Endothelial cell of umbilical vein (primary cell): ENCODE data around the gene CHRNA7. TPM values are rescaled to one million over a fixed set of nuclear protein-coding genes. Genes with fewer than 3 reads are reported as not detected.

ENCODE experiments used
- BruUV-seq: library from RNA; stranded (reverse); fragments of 400-500 nt; replicated peaks from 2 replicates; lab custom pipeline; 2021; lab: Mats Ljungman, UMichigan
- CTCF ChIA-PET: fragments of 300-600, 350-600 bp; sonication (Branson Sonifier 250); formaldehyde crosslinking; loops from one replicate; lab custom pipeline; 2021; ENCODE audit warnings: antibody characterized with exemption, inconsistent platforms; lab: Charles Lee
- POLR2A ChIA-PET: fragments of 300-600, 350-600 bp; sonication (Branson Sonifier 250); formaldehyde crosslinking; loops from one replicate; lab custom pipeline; 2021; ENCODE audit warnings: antibody characterized with exemption, inconsistent platforms; lab: Charles Lee
- DNase-seq: peaks from one replicate; pipeline ENCODE4 v3.0.0-alpha.2; 2011; ENCODE audit warnings: low read depth, low spot score
- FAIRE-seq: peaks from 2 replicates; lab custom pipeline; 2011; peaks lifted over from hg19 to GRCh38; lab: Jason Lieb, UNC
- H2AFZ ChIP-seq: 2 replicates; pipeline ENCODE4 v1.6.0; 2012; ENCODE audit warnings: low read depth, low read length, control low read depth, inconsistent platforms
- H3K27ac ChIP-seq: 2 replicates; pipeline ENCODE4 v1.5.1; 2011; ENCODE audit warnings: low read depth, mild to moderate bottlenecking, control low read depth, low read length, moderate library complexity; ENCODE audit not compliant: insufficient read depth
- H3K27me3 ChIP-seq, 2 experiments: 2 replicates each; pipeline versions ENCODE4 v1.6.0 to v1.6.1; 2011; ENCODE audit warnings: low read length in 2 of 2, mixed read lengths in 1 of 2; ENCODE audit not compliant: control insufficient read depth in 2 of 2, insufficient read depth in 2 of 2
- H3K36me3 ChIP-seq, 2 experiments: 2 replicates in 1 of 2; 3 replicates in 1 of 2; pipeline ENCODE4 v1.5.1; 2011; ENCODE audit warnings: low read length in 2 of 2, mild to moderate bottlenecking in 1 of 2, moderate library complexity in 1 of 2; ENCODE audit not compliant: control insufficient read depth in 2 of 2, insufficient read depth in 2 of 2; ENCODE audit errors: extremely low read depth in 1 of 2
- H3K4me1 ChIP-seq: 3 replicates; pipeline ENCODE4 v1.5.1; 2011; ENCODE audit warnings: mild to moderate bottlenecking, low read length; ENCODE audit not compliant: control insufficient read depth, insufficient read depth; ENCODE audit errors: extremely low read depth
- H3K4me2 ChIP-seq: 2 replicates; pipeline ENCODE4 v1.6.1; 2011; ENCODE audit warnings: low read length, control low read depth, mixed read lengths; ENCODE audit not compliant: insufficient read depth
- H3K4me3 ChIP-seq, 3 experiments: fragments of 200-600 bp in 1 of 3; sonication (generic), shearing (Covaris generic) in 1 of 3; replicated peaks in 1 of 3; 2 replicates each; pipeline ENCODE4 v1.5.1; 2011 to 2016; ENCODE audit warnings: control low read depth in 3 of 3, low read length in 3 of 3, mild to moderate bottlenecking in 2 of 3, inconsistent platforms in 1 of 3, low read depth in 1 of 3, moderate library complexity in 1 of 3; ENCODE audit not compliant: insufficient read depth in 1 of 3
- H3K79me2 ChIP-seq: 2 replicates; pipeline ENCODE4 v1.6.0; 2012; ENCODE audit warnings: low read length, inconsistent platforms; ENCODE audit not compliant: control insufficient read depth, insufficient read depth
- H3K9ac ChIP-seq: replicated peaks from 2 replicates; pipeline ENCODE3; 2011; ENCODE audit warnings: low read length, control low read depth; ENCODE audit not compliant: insufficient read depth; ENCODE audit errors: extremely low read depth
- H3K9me1 ChIP-seq: replicated peaks from 3 replicates; pipeline ENCODE4 v1.6.0; 2011; ENCODE audit warnings: mild to moderate bottlenecking, low read length; ENCODE audit not compliant: control insufficient read depth, insufficient read depth; ENCODE audit errors: extremely low read depth
- H3K9me3 ChIP-seq: replicated peaks from 2 replicates; pipeline ENCODE4 v1.5.1; 2012; ENCODE audit warnings: low read length, inconsistent platforms; ENCODE audit not compliant: control insufficient read depth, insufficient read depth
- H4K20me1 ChIP-seq: replicated peaks from 2 replicates; pipeline ENCODE3; 2011; ENCODE audit warnings: mild to moderate bottlenecking, low read length; ENCODE audit not compliant: control insufficient read depth, insufficient read depth; ENCODE audit errors: extremely low read depth
- EZH2 ChIP-seq: IDR thresholded peaks from 2 replicates; pipeline ENCODE4 v1.6.1; 2012; ENCODE audit warnings: borderline replicate concordance, low read depth, mild to moderate bottlenecking, moderate library complexity, low read length, inconsistent platforms; ENCODE audit not compliant: severe bottlenecking
- FOS ChIP-seq: IDR thresholded peaks from 2 replicates; pipeline ENCODE4 v1.6.1; 2011; ENCODE audit warnings: mild to moderate bottlenecking, low read length, moderate library complexity, borderline replicate concordance; ENCODE audit not compliant: insufficient read depth
- GATA2 ChIP-seq: IDR thresholded peaks from 2 replicates; pipeline ENCODE4 v1.7.0; 2011; ENCODE audit warnings: low read depth, mild to moderate bottlenecking, moderate library complexity, mixed read lengths, low read length; ENCODE audit not compliant: insufficient read length, insufficient read depth
- JUN ChIP-seq: IDR thresholded peaks from 2 replicates; pipeline ENCODE4 v1.6.1; 2011; ENCODE audit warnings: borderline replicate concordance, low read depth; ENCODE audit not compliant: insufficient read length, insufficient read depth
- MYC ChIP-seq: IDR thresholded peaks from one replicate; pipeline ENCODE4 v1.6.1; 2011; ENCODE audit warnings: mild to moderate bottlenecking, low read depth, low read length
- POLR2A ChIP-seq: IDR thresholded peaks from 2 replicates; pipeline ENCODE4 v1.6.1; 2012; ENCODE audit warnings: low read depth, mild to moderate bottlenecking, control low read depth, low read length
- POLR2AphosphoS5 ChIP-seq: IDR thresholded peaks from 2 replicates; pipeline ENCODE4 v1.6.1; 2012; ENCODE audit warnings: low read depth, mild to moderate bottlenecking, control low read depth, low read length, moderate library complexity; ENCODE audit not compliant: insufficient read depth
- dilution Hi-C: fragments of 300-500 bp; cut with MboI; formaldehyde crosslinking; loops from one replicate; pipeline ENCODE4 v1.15.0; 2019; ENCODE audit warnings: low sequenced_read_pairs; ENCODE audit not compliant: extremely low pct_ligation_motif_present
- intact Hi-C: fragments of 100-400 bp; cut with micrococcal nuclease; formaldehyde crosslinking; loops from one replicate; pipeline ENCODE4 v1.10.0; 2022
- polyA plus RNA-seq, 4 experiments: library from polyadenylated mRNA; depleted of rRNA in 3 of 4; stranded (reverse) in 3 of 4; unstranded in 1 of 4; fragments of >200 nt; gene quantifications; 2 replicates each; pipeline versions ENCODE4 v1.2.1 to v1.2.3, GENCODE V29; 2011 to 2012; ENCODE audit warnings: missing spikeins in 1 of 4
- total RNA-seq: library from RNA; stranded (reverse); gene quantifications from 2 replicates; pipeline ENCODE4 v1.2.3, GENCODE V29; 2021
- TF ChIP-seq, protein P1 (sequence below): IDR thresholded peaks from 2 replicates; pipeline ENCODE4 v1.6.1; 2011; ENCODE audit not compliant: insufficient read depth, insufficient read length
- TF ChIP-seq, protein P2 (sequence below), 2 donors: IDR thresholded peaks; 1 replicate in 1 of 2; 2 replicates in 1 of 2; pipeline ENCODE4 v1.5.1; 2011; ENCODE audit warnings: low read length in 2 of 2, mild to moderate bottlenecking in 2 of 2, moderate library complexity in 2 of 2, control low read depth in 1 of 2, inconsistent platforms in 1 of 2, low read depth in 1 of 2; ENCODE audit not compliant: insufficient read depth in 1 of 2; ENCODE audit errors: extremely low read depth in 1 of 2

Gene CHRNA7
- total and polyA plus RNA-seq, 2 donors (not counting 3 experiments of a cell fraction or from before 2014, with no cell fraction given): 0.70 to 2.6 TPM

DNA sequence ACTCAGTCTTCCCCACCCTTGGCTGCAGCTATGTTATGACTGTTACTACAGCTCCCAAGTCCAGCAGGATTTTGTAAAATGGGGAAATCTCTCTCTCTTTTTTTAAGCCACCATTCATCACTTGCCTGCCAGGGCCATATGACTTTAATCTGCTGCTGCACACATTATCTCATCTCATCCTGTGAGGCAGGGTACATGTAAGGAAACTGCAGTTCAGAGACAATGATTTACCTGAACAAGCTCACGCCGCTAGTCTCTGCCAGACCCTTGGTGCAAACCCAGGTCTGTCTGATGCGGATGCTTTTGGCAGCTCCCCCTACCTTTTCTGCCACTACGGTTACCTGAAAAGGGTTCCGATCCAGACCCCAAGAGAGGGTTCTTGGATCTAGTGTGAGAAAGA, 78.3 kb downstream of the CHRNA7 start:
- Histone ChIP-seq H3K27me3 (no peaks in the 10 kb centered on the region), H3K27ac (no peak overlapping the region), H2AFZ (no peak overlapping the region), H3K4me3 (no peak overlapping the region), H3K4me2 (no peak overlapping the region), H3K9me3 (no peaks in the 10 kb centered on the region), H3K9ac (no peak overlapping the region), H3K9me1 (no peaks in the 10 kb centered on the region), H3K36me3 (no peaks in the 10 kb centered on the region), H4K20me1 (no peaks in the 10 kb centered on the region), H3K4me1 (no peaks in the 10 kb centered on the region), H3K79me2 (no peaks in the 10 kb centered on the region)
- POLR2A ChIA-PET: no interaction called here
- no peak for TF ChIP-seq MYC
- no peak for TF ChIP-seq POLR2AphosphoS5
- TF ChIP-seq GATA2: no peak
- no peak for TF ChIP-seq FOS
- no peak for TF ChIP-seq JUN
- intact Hi-C loops: no loop called here
- DNase-seq (no peak), FAIRE-seq (no peak)
- no TSS peak for BruUV-seq
- CTCF ChIA-PET: no interaction called here
- dilution Hi-C loops: no loop called here

DNA sequence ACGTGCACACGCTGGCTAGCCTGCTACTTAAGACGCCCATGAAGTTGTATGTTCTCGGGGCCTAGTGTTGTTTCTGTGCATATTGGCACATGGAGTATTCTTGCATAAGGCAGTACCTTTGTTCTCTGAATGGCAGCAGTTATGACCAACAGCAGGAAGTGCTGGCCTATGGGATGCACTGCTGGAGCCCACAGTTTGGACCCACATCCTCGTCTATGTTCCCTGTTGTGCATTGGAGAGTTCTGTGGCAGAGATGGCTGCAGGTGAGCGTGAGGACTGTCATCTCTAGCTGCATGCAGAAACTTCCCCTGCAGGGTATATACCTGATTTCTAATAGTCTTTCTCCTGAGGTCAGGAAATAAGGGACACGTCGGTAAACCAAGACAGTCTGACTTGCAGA, 81.8 kb downstream of the CHRNA7 start:
- H3K4me1 ChIP-seq: no peaks in the 10 kb centered on the region
- H3K27me3 ChIP-seq: no peaks in the 10 kb centered on the region
- FAIRE-seq (no peak), DNase-seq (no peak)
- CTCF ChIA-PET: no interaction called here
- no peak for TF ChIP-seq GATA2
- TF ChIP-seq, protein P1, sequence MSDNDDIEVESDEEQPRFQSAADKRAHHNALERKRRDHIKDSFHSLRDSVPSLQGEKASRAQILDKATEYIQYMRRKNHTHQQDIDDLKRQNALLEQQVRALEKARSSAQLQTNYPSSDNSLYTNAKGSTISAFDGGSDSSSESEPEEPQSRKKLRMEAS: no peak
- TF ChIP-seq POLR2A: no peak
- no peak for TF ChIP-seq JUN
- no peak for TF ChIP-seq POLR2AphosphoS5
- TF ChIP-seq, protein P2, sequence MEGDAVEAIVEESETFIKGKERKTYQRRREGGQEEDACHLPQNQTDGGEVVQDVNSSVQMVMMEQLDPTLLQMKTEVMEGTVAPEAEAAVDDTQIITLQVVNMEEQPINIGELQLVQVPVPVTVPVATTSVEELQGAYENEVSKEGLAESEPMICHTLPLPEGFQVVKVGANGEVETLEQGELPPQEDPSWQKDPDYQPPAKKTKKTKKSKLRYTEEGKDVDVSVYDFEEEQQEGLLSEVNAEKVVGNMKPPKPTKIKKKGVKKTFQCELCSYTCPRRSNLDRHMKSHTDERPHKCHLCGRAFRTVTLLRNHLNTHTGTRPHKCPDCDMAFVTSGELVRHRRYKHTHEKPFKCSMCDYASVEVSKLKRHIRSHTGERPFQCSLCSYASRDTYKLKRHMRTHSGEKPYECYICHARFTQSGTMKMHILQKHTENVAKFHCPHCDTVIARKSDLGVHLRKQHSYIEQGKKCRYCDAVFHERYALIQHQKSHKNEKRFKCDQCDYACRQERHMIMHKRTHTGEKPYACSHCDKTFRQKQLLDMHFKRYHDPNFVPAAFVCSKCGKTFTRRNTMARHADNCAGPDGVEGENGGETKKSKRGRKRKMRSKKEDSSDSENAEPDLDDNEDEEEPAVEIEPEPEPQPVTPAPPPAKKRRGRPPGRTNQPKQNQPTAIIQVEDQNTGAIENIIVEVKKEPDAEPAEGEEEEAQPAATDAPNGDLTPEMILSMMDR (IDR thresholded peaks at IDR 0.05; ENCODE audit: extremely low read depth in 1 of 2, insufficient read depth in 1 of 2, low read depth in 1 of 2, low read length in 2 of 2): no peak
- TF ChIP-seq EZH2: no peak
- no peak for TF ChIP-seq MYC
- no peak for TF ChIP-seq FOS
- H3K9me3 ChIP-seq: no peaks in the 10 kb centered on the region
- no peak overlapping the region for H3K9ac ChIP-seq
- no peaks in the 10 kb centered on the region for H3K79me2 ChIP-seq
- H3K27ac ChIP-seq: no peak overlapping the region
- no peak overlapping the region for H3K4me2 ChIP-seq
- H4K20me1 ChIP-seq: no peaks in the 10 kb centered on the region
- dilution Hi-C loops: no loop called here
- intact Hi-C loops: no loop called here
- POLR2A ChIA-PET: no interaction called here
- H3K36me3 ChIP-seq: no peaks in the 10 kb centered on the region
- no peak overlapping the region for H2AFZ ChIP-seq
- H3K4me3 ChIP-seq: no peak overlapping the region
- H3K9me1 ChIP-seq: no peaks in the 10 kb centered on the region
- no TSS peak for BruUV-seq
